HG03342 (cell line): ENCODE data around the gene MBD5.

Experiments
- ATAC-seq: cut with Tn5 transposase; IDR thresholded peaks from one replicate; pipeline ENCODE4 v1.9.1; 2021; ENCODE audit warnings: mild to moderate bottlenecking, moderate library complexity; ENCODE audit not compliant: unreplicated experiment

The MBD5 gene

GRCh38 chr2:148515120-148515519 lies 494.2 kb downstream of the MBD5 start:
- ATAC-seq: no peak

- no peak for ATAC-seq
These were observed 495.1 kb downstream of the MBD5 start for GRCh38 chr2:148515976-148516375.

GRCh38 chr2:148517296-148517695 lies 496.4 kb downstream of the MBD5 start:
- no peak for ATAC-seq

GRCh38 chr2:148517822-148518221 lies 496.9 kb downstream of the MBD5 start:
- no peak for ATAC-seq

GRCh38 chr2:148519013-148519412 lies 498.1 kb downstream of the MBD5 start:
- no peak for ATAC-seq

GRCh38 chr2:148521181-148521580 lies 500.3 kb downstream of the MBD5 start:
- no peak for ATAC-seq

GRCh38 chr2:148523315-148523714 lies 502.4 kb downstream of the MBD5 start:
- ATAC-seq: no peak

GRCh38 chr2:148524519-148524919 lies 503.6 kb downstream of the MBD5 start:
- ATAC-seq: no peak

- no peak for ATAC-seq
These were observed 504.2 kb downstream of the MBD5 start for GRCh38 chr2:148525130-148525529.

GRCh38 chr2:148526509-148527346 lies 505.8 kb downstream of the MBD5 start:
- ATAC-seq: no peak

GRCh38 chr2:148527488-148528340 lies 506.8 kb downstream of the MBD5 start:
- ATAC-seq: no peak

GRCh38 chr2:148528356-148529064 lies 507.6 kb downstream of the MBD5 start:
- no peak for ATAC-seq

GRCh38 chr2:148529745-148530144 lies 508.9 kb downstream of the MBD5 start:
- no peak for ATAC-seq

GRCh38 chr2:148530350-148530749 lies 509.5 kb downstream of the MBD5 start:
- no peak for ATAC-seq

- no peak for ATAC-seq
These were observed 510.3 kb downstream of the MBD5 start for GRCh38 chr2:148531235-148531634.

- no peak for ATAC-seq
These were observed 511.0 kb downstream of the MBD5 start for GRCh38 chr2:148531669-148532428.

GRCh38 chr2:148533004-148533403 lies 512.1 kb downstream of the MBD5 start:
- no peak for ATAC-seq

- no peak for ATAC-seq
These were observed 512.8 kb downstream of the MBD5 start for GRCh38 chr2:148533685-148534084.

- no peak for ATAC-seq
These were observed 513.7 kb downstream of the MBD5 start for GRCh38 chr2:148534416-148535204.

GRCh38 chr2:148538375-148538774 lies 517.5 kb downstream of the MBD5 start:
- no peak for ATAC-seq
